ENCODE results near the gene ZNF335. TPM values are rescaled to one million over a fixed set of nuclear protein-coding genes. Genes with fewer than 3 reads are reported as not detected.

Gene ZNF335
- total and polyA plus RNA-seq, 2 of the 8 experiments (the other 6 are each of a cell fraction or from before 2014, with no cell fraction given), result 12.4 to 14.6 TPM

DNA sequence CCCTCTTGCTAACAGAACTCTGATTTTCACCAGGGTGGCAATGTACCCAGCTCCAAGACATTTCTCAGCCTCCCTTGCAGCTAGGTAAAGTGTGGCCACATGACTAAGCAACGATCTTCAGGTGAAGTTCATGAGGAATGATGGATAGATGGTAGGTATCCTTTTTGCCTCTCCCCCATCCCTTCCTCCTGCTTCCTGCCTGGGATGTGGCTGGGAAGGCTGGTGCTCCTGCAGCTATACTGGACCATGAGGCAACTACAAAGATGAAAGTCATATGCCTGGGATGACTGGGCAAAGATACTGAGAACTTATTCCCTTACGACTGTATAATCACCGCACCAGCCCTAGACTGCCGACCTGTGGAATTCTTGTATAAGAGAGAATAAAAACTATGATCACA, 13.4 kb downstream of the ZNF335 start:
- H4K8ac ChIP-seq (ENCODE audit: extremely low read depth, insufficient read depth, low read length), result no peak overlapping the region
- no peak overlapping the region for H3K23ac ChIP-seq (ENCODE audit: insufficient read length)
- H3K4me2 ChIP-seq (ENCODE audit: insufficient read depth in 1 of 2, low read depth in 2 of 2, low read length in 2 of 2), result no peak overlapping the region
- H3K9ac ChIP-seq (replicated peaks in 1 of 4; ENCODE audit: extremely low read depth in 1 of 4, low read depth in 3 of 4, low read length in 3 of 4), result no peak overlapping the region
- no peaks in the 10 kb centered on the region for H3K4me1 ChIP-seq (replicated peaks in 1 of 4; ENCODE audit: control insufficient read depth in 3 of 4, insufficient read depth in 4 of 4, low read length in 3 of 4)
- H3K79me2 ChIP-seq (ENCODE audit: control insufficient read depth in 1 of 2, insufficient read depth in 2 of 2, low read length in 2 of 2), result no peaks in the 10 kb centered on the region
- H2BK20ac ChIP-seq (ENCODE audit: low read length), result no peak overlapping the region
- no peak overlapping the region for H3K4ac ChIP-seq (replicated peaks; ENCODE audit: insufficient read length, low read depth, low read length)
- no peak overlapping the region for H4K5ac ChIP-seq (ENCODE audit: insufficient read length, low read depth, low read length)
- H4K20me1 ChIP-seq (replicated peaks in 1 of 2; ENCODE audit: control insufficient read depth in 1 of 2, insufficient read depth in 2 of 2, low read length in 2 of 2), result peaks cover 0 to 4% of the 10 kb centered on the region in 2 experiments
- no peak overlapping the region for H2BK120ac ChIP-seq (replicated peaks; ENCODE audit: low read depth, low read length)
- WGBS, 2 experiments (ENCODE audit: extremely low coverage in 1 of 2, insufficient coverage in 1 of 2, insufficient read length in 1 of 2, insufficient replicate concordance in 2 of 2, low coverage in 1 of 2, low lambda C conversion rate in 2 of 2, missing lambda C conversion rate in 1 of 2), result 91% methylated on average over 4 of the region's 4 CpGs; no CpG with 5 or more reads in 1 of the 2 experiments
- no peak overlapping the region for H3K27ac ChIP-seq (ENCODE audit: low read depth, low read length)
- TF ChIP-seq EGR1 (IDR thresholded peaks at IDR 0.05; ENCODE audit: borderline replicate concordance, low read depth, low read length) (no peak), KDM4A (IDR thresholded peaks at IDR 0.05; ENCODE audit: low read depth, low read length, severe bottlenecking) (no peak), RBBP5 (IDR thresholded peaks at IDR 0.05; ENCODE audit: borderline replicate concordance, low read depth, low read length) (no peak), ASH2L (IDR thresholded peaks at IDR 0.05; ENCODE audit: low read length) (no peak), RFX5 (IDR thresholded peaks at IDR 0.05; ENCODE audit: borderline replicate concordance, low read depth, low read length) (no peak)
- H3K14ac ChIP-seq (ENCODE audit: insufficient read length), result no peak overlapping the region
- no peak for DNase-seq (ENCODE audit: low read depth in 1 of 2, low spot score in 2 of 2)
- peaks cover 2% of the 10 kb centered on the region; the same call in 1 of the 2 replicates for H3K79me1 ChIP-seq (ENCODE audit: low read depth, low read length)
- ChIA-PET POLR2A (ENCODE audit: partially characterized antibody) (interaction anchor here (0.6 to 16.7 kb wide), 8 partner anchors 10 to 75 kb away, joined by 3 to 238 read pairs (median 6); partner anchors contain the start of genes PCIF1 and ZNF335), CTCF (ENCODE audit: partially characterized antibody) (interaction anchor here (1.1 to 9.7 kb wide), 5 partner anchors 12 to 159 kb away, joined by 3 to 82 read pairs (median 4); partner anchors contain the start of gene ZNF335)
- H3K27me3 ChIP-seq (replicated peaks in 1 of 4; ENCODE audit: control insufficient read depth in 3 of 4, extremely low read depth in 1 of 4, insufficient read depth in 3 of 4, low read length in 3 of 4), result no peaks in the 10 kb centered on the region
- H4K91ac ChIP-seq (replicated peaks; ENCODE audit: insufficient read length, low read length), result no peak overlapping the region
- no peak overlapping the region for H2AFZ ChIP-seq (ENCODE audit: low read length)
- FAIRE-seq, result no peak
- no peak overlapping the region for H2BK5ac ChIP-seq (ENCODE audit: low read depth, low read length)
- no peak overlapping the region for H2AK5ac ChIP-seq (ENCODE audit: low read depth, low read length)
- no peaks in the 10 kb centered on the region for H3K9me3 ChIP-seq (ENCODE audit: insufficient read depth in 2 of 2, low read depth in 1 of 2, low read length in 1 of 2)
- peaks cover 11 to 37% (median 28%) of the 10 kb centered on the region in 4 experiments for H3K36me3 ChIP-seq (ENCODE audit: control insufficient read depth in 2 of 4, insufficient read depth in 4 of 4, low read length in 3 of 4)
- no peak overlapping the region for H2BK12ac ChIP-seq (ENCODE audit: low read depth, low read length)
- no peak overlapping the region for H3K18ac ChIP-seq (ENCODE audit: extremely low read depth, low read length)
- H3K56ac ChIP-seq (replicated peaks; ENCODE audit: insufficient read length, low read depth, low read length), result no peak overlapping the region
- no peaks in the 10 kb centered on the region for H3K23me2 ChIP-seq (ENCODE audit: low read depth, low read length)
- H2BK15ac ChIP-seq (ENCODE audit: low read length), result no peak overlapping the region
- no peak overlapping the region for H3K4me3 ChIP-seq (ENCODE audit: extremely low read depth in 1 of 4, insufficient read depth in 2 of 4, low read depth in 3 of 4, low read length in 4 of 4)

All from H1 (cell line).